Uterus (tissue), 2 donors: ENCODE measurements around the gene NADSYN1.

Experiments
- CTCF ChIP-seq, 4 experiments: fragments of 200-600 bp in 2 of 4; fragments of 450-650 bp in 2 of 4; sonication (generic) in 2 of 4; IDR thresholded peaks; one replicate each; pipeline ENCODE4 v1.5.1; 2016 to 2019; ENCODE audit warnings: antibody characterized with exemption in 4 of 4, mild to moderate bottlenecking in 2 of 4, moderate library complexity in 1 of 4
- POLR2A ChIP-seq, 2 donors: fragments of 450-650 bp; IDR thresholded peaks; one replicate each; pipeline ENCODE4 v1.6.1; 2016; ENCODE audit warnings: antibody characterized with exemption in 2 of 2, mild to moderate bottlenecking in 1 of 2, moderate library complexity in 1 of 2

GRCh38 chr11:71449596-71449995, 3.4 kb upstream of the NADSYN1 start:
- TF ChIP-seq CTCF (IDR thresholded peaks at IDR 0.05) (no peak), POLR2A (IDR thresholded peaks at IDR 0.05) (no peak)
